Neural progenitor cell (in vitro differentiated cells): ENCODE results near the gene GOLT1A.
"Not testable (repeated sequence)": the region's sequence is repeated elsewhere in the genome, so short reads cannot be mapped to it uniquely, and the experiment has no call there.

Experiments
- CTCF ChIP-seq: fragments of 200-600 bp; sonication (generic); IDR thresholded peaks from 2 replicates; pipeline ENCODE4 v1.5.1; 2017; ENCODE audit warnings: antibody characterized with exemption, mild to moderate bottlenecking
- EZH2phosphoT487 ChIP-seq: fragments of 200-600 bp; sonication (generic); IDR thresholded peaks from 2 replicates; pipeline ENCODE4 v1.6.1; 2017; ENCODE audit warnings: antibody characterized with exemption

GRCh38 chr1:204239401-204239800, 25.6 kb upstream of the GOLT1A start:
- not testable (repeated sequence) for TF ChIP-seq CTCF, EZH2phosphoT487
